GM18511 (cell line): ENCODE results near the gene WDSUB1.
A peak's percentile ranks its signal among the peaks of the same experiment; 100 is the strongest.

ENCODE experiments used
- ATAC-seq: cut with Tn5 transposase; IDR thresholded peaks from one replicate; pipeline ENCODE4 v1.9.1; 2021; ENCODE audit warnings: mild to moderate bottlenecking, moderate library complexity; ENCODE audit not compliant: unreplicated experiment

The WDSUB1 gene

GRCh38 chr2:159285929-159286708, at the start of gene WDSUB1:
Gene WDSUB1 (minus strand): TSS chr2:159286703. CDS start chr2:159283069, 3,634 bp downstream.
- peak; percentile 38 for ATAC-seq

GRCh38 chr2:159326569-159327255, 40.2 kb upstream of the WDSUB1 start:
- no peak for ATAC-seq

GRCh38 chr2:159322419-159322818, 35.9 kb upstream of the WDSUB1 start:
- ATAC-seq: no peak

- ATAC-seq: peak; percentile 49
These were observed 31.0 kb upstream of the WDSUB1 start for GRCh38 chr2:159317392-159318088.

- no peak for ATAC-seq
These were observed 21.4 kb upstream of the WDSUB1 start for GRCh38 chr2:159307942-159308341.

- ATAC-seq: no peak
These were observed 14.1 kb upstream of the WDSUB1 start for GRCh38 chr2:159300586-159300985.

GRCh38 chr2:159298967-159299366, 12.5 kb upstream of the WDSUB1 start:
- ATAC-seq: no peak

GRCh38 chr2:159297042-159297707, 10.7 kb upstream of the WDSUB1 start:
- ATAC-seq: no peak

GRCh38 chr2:159292157-159292556, 5.7 kb upstream of the WDSUB1 start:
- ATAC-seq: no peak

GRCh38 chr2:159290289-159290907, 3.9 kb upstream of the WDSUB1 start:
- ATAC-seq: no peak

GRCh38 chr2:159287733-159288132, 1.2 kb upstream of the WDSUB1 start:
- no peak for ATAC-seq

GRCh38 chr2:159286709-159287441, 372 bp upstream of the WDSUB1 start:
- peak; percentile 82 for ATAC-seq

- ATAC-seq: no peak
These were observed 1.1 kb downstream of the WDSUB1 start for GRCh38 chr2:159285433-159285832.

- no peak for ATAC-seq
These were observed 3.0 kb downstream of the WDSUB1 start for GRCh38 chr2:159283529-159283928.

- ATAC-seq: no peak
These were observed 5.5 kb downstream of the WDSUB1 start for GRCh38 chr2:159281002-159281401.

- ATAC-seq: no peak
These were observed 6.8 kb downstream of the WDSUB1 start for GRCh38 chr2:159279700-159280099.

- ATAC-seq: no peak
These were observed 11.4 kb downstream of the WDSUB1 start for GRCh38 chr2:159275111-159275510.

GRCh38 chr2:159272156-159272555, 14.3 kb downstream of the WDSUB1 start:
- no peak for ATAC-seq

- ATAC-seq: no peak
These were observed 15.6 kb downstream of the WDSUB1 start for GRCh38 chr2:159270744-159271379.

GRCh38 chr2:159267921-159268320, 18.6 kb downstream of the WDSUB1 start:
- no peak for ATAC-seq
